GM21576 (cell line): ENCODE measurements around the gene PUDP.
"Not testable (repeated sequence)": the region's sequence is repeated elsewhere in the genome, so short reads cannot be mapped to it uniquely, and the experiment has no call there.

ENCODE experiments used
- ATAC-seq: cut with Tn5 transposase; IDR thresholded peaks from one replicate; pipeline ENCODE4 v1.9.1; 2021; ENCODE audit warnings: mild to moderate bottlenecking, moderate library complexity; ENCODE audit not compliant: unreplicated experiment

PUDP gene

GRCh38 chrX:7147978-7148854, at the start of gene PUDP:
Gene PUDP (minus strand): TSS chrX:7148153. CDS start chrX:7148113, 40 bp downstream.
- peak; percentile 79 for ATAC-seq

- no peak for ATAC-seq
These were observed 46.7 kb upstream of the PUDP start for GRCh38 chrX:7194606-7195005.

GRCh38 chrX:7192871-7193270, 44.9 kb upstream of the PUDP start:
- no peak for ATAC-seq

- ATAC-seq: no peak
These were observed 43.7 kb upstream of the PUDP start for GRCh38 chrX:7191681-7192110.

GRCh38 chrX:7190157-7190556, 42.2 kb upstream of the PUDP start:
- peak; percentile 48 for ATAC-seq

GRCh38 chrX:7188672-7189071, 40.7 kb upstream of the PUDP start:
- no peak for ATAC-seq

- no peak for ATAC-seq
These were observed 36.9 kb upstream of the PUDP start for GRCh38 chrX:7184816-7185215.

- no peak for ATAC-seq
These were observed 31.5 kb upstream of the PUDP start for GRCh38 chrX:7179446-7179845.

GRCh38 chrX:7178859-7179258, 30.9 kb upstream of the PUDP start:
- ATAC-seq: not testable (repeated sequence)

- ATAC-seq: no peak
These were observed 22.9 kb upstream of the PUDP start for GRCh38 chrX:7170898-7171297.

- ATAC-seq: no peak
These were observed 21.7 kb upstream of the PUDP start for GRCh38 chrX:7169627-7170026.

- ATAC-seq: no peak
These were observed 20.4 kb upstream of the PUDP start for GRCh38 chrX:7168371-7168770.

- ATAC-seq: peak; percentile 75
These were observed 16.2 kb upstream of the PUDP start for GRCh38 chrX:7164174-7164573.

- no peak for ATAC-seq
These were observed 15.3 kb upstream of the PUDP start for GRCh38 chrX:7163146-7163677.

GRCh38 chrX:7159149-7159861, 11.4 kb upstream of the PUDP start:
- ATAC-seq: no peak

GRCh38 chrX:7158468-7158990, 10.6 kb upstream of the PUDP start:
- no peak for ATAC-seq

- ATAC-seq: no peak
These were observed 8.9 kb upstream of the PUDP start for GRCh38 chrX:7156879-7157278.

- no peak for ATAC-seq
These were observed 7.2 kb upstream of the PUDP start for GRCh38 chrX:7155163-7155562.

- ATAC-seq: no peak
These were observed 6.2 kb upstream of the PUDP start for GRCh38 chrX:7154041-7154597.

- no peak for ATAC-seq
These were observed 5.3 kb upstream of the PUDP start for GRCh38 chrX:7153231-7153630.

GRCh38 chrX:7149411-7149810, 1.5 kb upstream of the PUDP start:
- ATAC-seq: no peak
